Caco-2 (cell line): ENCODE measurements around the gene ACOX3. TPM values are rescaled to one million over a fixed set of nuclear protein-coding genes. Genes with fewer than 3 reads are reported as not detected.

Experiments
- BruUV-seq: library from RNA; stranded (reverse); fragments of 400-500 nt; replicated peaks from 2 replicates; lab custom pipeline; 2021; lab: Mats Ljungman, UMichigan
- CTCF ChIA-PET: fragments of 300-600 bp; sonication (Branson Sonifier 250); formaldehyde crosslinking; loops from one replicate; lab custom pipeline; 2022; ENCODE audit warnings: antibody characterized with exemption; lab: Charles Lee
- POLR2A ChIA-PET: fragments of 300-600 bp; sonication (Branson Sonifier 250); formaldehyde crosslinking; loops from one replicate; lab custom pipeline; 2022; ENCODE audit warnings: antibody characterized with exemption; lab: Charles Lee
- DNase-seq, 2 experiments: peaks; one replicate each; pipeline versions ENCODE4 v3.0.0 to v3.0.0-alpha.2; 2020 to 2022
- H3K27me3 ChIP-seq: replicated peaks from 2 replicates; pipeline ENCODE4 v1.6.0; 2011; ENCODE audit warnings: low read length; ENCODE audit not compliant: control insufficient read depth, insufficient read depth
- H3K36me3 ChIP-seq: 2 replicates; pipeline ENCODE4 v1.5.1; 2011; ENCODE audit warnings: low read length; ENCODE audit not compliant: control insufficient read depth, insufficient read depth
- H3K4me1 ChIP-seq: fragments of 250-450 bp; sonication (Bioruptor Pico); 2 replicates; pipeline ENCODE4 v1.5.1; 2020; ENCODE audit warnings: mild to moderate bottlenecking
- H3K4me3 ChIP-seq: 2 replicates; pipeline ENCODE4 v1.5.1; 2011; ENCODE audit warnings: low read depth, mild to moderate bottlenecking, control low read depth, low read length
- H3K9me3 ChIP-seq: fragments of 250-450 bp; sonication (Bioruptor Pico); 2 replicates; pipeline ENCODE4 v1.5.1; 2020; ENCODE audit warnings: mild to moderate bottlenecking, moderate library complexity
- H3K27ac Mint-ChIP-seq: one replicate; pipeline ENCODE4 v1.8.0; 2022; ENCODE audit warnings: mixed read lengths; ENCODE audit not compliant: unreplicated experiment
- H3K27me3 Mint-ChIP-seq: one replicate; pipeline ENCODE4 v1.8.0; 2022; ENCODE audit warnings: mixed read lengths; ENCODE audit not compliant: insufficient read depth, unreplicated experiment
- H3K36me3 Mint-ChIP-seq: one replicate; pipeline ENCODE4 v1.8.0; 2022; ENCODE audit warnings: mild to moderate bottlenecking, mixed read lengths; ENCODE audit not compliant: insufficient read depth, unreplicated experiment
- H3K4me1 Mint-ChIP-seq: one replicate; pipeline ENCODE4 v1.8.0; 2022; ENCODE audit warnings: low read depth, mixed read lengths; ENCODE audit not compliant: unreplicated experiment
- H3K4me3 Mint-ChIP-seq: one replicate; pipeline ENCODE4 v1.8.0; 2022; ENCODE audit warnings: mild to moderate bottlenecking, moderate library complexity, mixed read lengths; ENCODE audit not compliant: unreplicated experiment
- H3K9me3 Mint-ChIP-seq: one replicate; pipeline ENCODE4 v1.8.0; 2022; ENCODE audit warnings: mixed read lengths; ENCODE audit not compliant: unreplicated experiment
- CTCF ChIP-seq, 2 experiments: fragments of 200-600 bp in 1 of 2; IDR thresholded peaks; 1 replicate in 1 of 2; 2 replicates in 1 of 2; pipeline versions ENCODE4 v1.5.1 to v1.8.0; 2011 to 2022; ENCODE audit warnings: antibody characterized with exemption in 1 of 2, control low read depth in 1 of 2, inconsistent platforms in 1 of 2, low read depth in 1 of 2, low read length in 1 of 2, mild to moderate bottlenecking in 1 of 2, moderate library complexity in 1 of 2; ENCODE audit not compliant: insufficient read depth in 1 of 2, severe bottlenecking in 1 of 2, unreplicated experiment in 1 of 2
- intact Hi-C: fragments of 100-400 bp; cut with micrococcal nuclease; formaldehyde crosslinking; loops from one replicate; pipeline ENCODE4 v1.10.0; 2022; ENCODE audit not compliant: unreplicated experiment
- total RNA-seq: library from RNA; stranded (reverse); gene quantifications from 2 replicates; pipeline ENCODE4 v1.2.3, GENCODE V29; 2022

ACOX3 gene
- total RNA-seq, 1 experiment from 2014 or later = 11.5 TPM

GRCh38 chr4:8391972-8392371 is 48.6 kb downstream of the ACOX3 start:
- peaks cover 6% of the 10 kb centered on the region for H3K4me1 Mint-ChIP-seq
- H3K36me3 ChIP-seq = no peaks in the 10 kb centered on the region
- H3K4me3 ChIP-seq = no peak overlapping the region
- H3K27ac Mint-ChIP-seq = no peak overlapping the region
- ChIA-PET POLR2A (no interaction called here), CTCF (no interaction called here)
- BruUV-seq = no TSS peak
- TF ChIP-seq CTCF (IDR thresholded peaks at IDR 0.05; ENCODE audit: insufficient read depth in 1 of 2, low read depth in 1 of 2, low read length in 1 of 2, severe bottlenecking in 1 of 2, unreplicated experiment in 1 of 2) = no peak
- no peaks in the 10 kb centered on the region for H3K9me3 ChIP-seq
- no peaks in the 10 kb centered on the region for H3K27me3 Mint-ChIP-seq
- no peaks in the 10 kb centered on the region for H3K36me3 Mint-ChIP-seq
- intact Hi-C loops = no loop called here
- H3K9me3 Mint-ChIP-seq = no peaks in the 10 kb centered on the region
- H3K4me1 ChIP-seq = peaks cover 7% of the 10 kb centered on the region
- DNase-seq = no peak
- H3K27me3 ChIP-seq = no peaks in the 10 kb centered on the region
- H3K4me3 Mint-ChIP-seq = no peak overlapping the region

GRCh38 chr4:8391071-8391470 is 49.5 kb downstream of the ACOX3 start:
- H3K27ac Mint-ChIP-seq = no peak overlapping the region

GRCh38 chr4:8390577-8390976 is 49.9 kb downstream of the ACOX3 start:
- Mint-ChIP-seq H3K9me3 (no peaks in the 10 kb centered on the region), H3K36me3 (no peaks in the 10 kb centered on the region), H3K4me3 (no peak overlapping the region), H3K27me3 (no peaks in the 10 kb centered on the region), H3K4me1 (peaks cover 6% of the 10 kb centered on the region), H3K27ac (no peak overlapping the region)
- TF ChIP-seq CTCF (IDR thresholded peaks at IDR 0.05; ENCODE audit: insufficient read depth in 1 of 2, low read depth in 1 of 2, low read length in 1 of 2, severe bottlenecking in 1 of 2, unreplicated experiment in 1 of 2) = no peak
- Histone ChIP-seq H3K36me3 (no peaks in the 10 kb centered on the region), H3K27me3 (no peaks in the 10 kb centered on the region), H3K9me3 (no peaks in the 10 kb centered on the region), H3K4me1 (peaks cover 7% of the 10 kb centered on the region), H3K4me3 (no peak overlapping the region)
- CTCF ChIA-PET = no interaction called here
- intact Hi-C loops = no loop called here
- no peak for DNase-seq
- no TSS peak for BruUV-seq
- POLR2A ChIA-PET = no interaction called here

More at GRCh38 chr4:8391071-8391470, 49.5 kb downstream of the ACOX3 start:
- no peaks in the 10 kb centered on the region for H3K36me3 Mint-ChIP-seq
- Histone ChIP-seq H3K9me3 (no peaks in the 10 kb centered on the region), H3K4me1 (peaks cover 7% of the 10 kb centered on the region), H3K4me3 (no peak overlapping the region), H3K27me3 (no peaks in the 10 kb centered on the region), H3K36me3 (no peaks in the 10 kb centered on the region)
- no peak for DNase-seq
- no peak for TF ChIP-seq CTCF (IDR thresholded peaks at IDR 0.05; ENCODE audit: insufficient read depth in 1 of 2, low read depth in 1 of 2, low read length in 1 of 2, severe bottlenecking in 1 of 2, unreplicated experiment in 1 of 2)
- CTCF ChIA-PET = no interaction called here
- POLR2A ChIA-PET = no interaction called here
- H3K4me3 Mint-ChIP-seq = no peak overlapping the region
- intact Hi-C loops = no loop called here
- H3K4me1 Mint-ChIP-seq = peaks cover 6% of the 10 kb centered on the region
- no TSS peak for BruUV-seq
- no peaks in the 10 kb centered on the region for H3K27me3 Mint-ChIP-seq
- H3K9me3 Mint-ChIP-seq = no peaks in the 10 kb centered on the region
